IPS-NIHi11 (cell line): ENCODE data around the gene MFN2.
"Not testable (repeated sequence)": the region's sequence is repeated elsewhere in the genome, so short reads cannot be mapped to it uniquely, and the experiment has no call there.

Experiments used
- DNase-seq: peaks from one replicate; pipeline ENCODE4 v3.0.0; 2012; ENCODE audit warnings: mixed read lengths, low spot score

The MFN2 gene

GRCh38 chr1:11998636-11999035 is 18.4 kb downstream of the MFN2 start:
- no peak for DNase-seq

GRCh38 chr1:11999236-11999635 is 19.0 kb downstream of the MFN2 start:
- no peak for DNase-seq

GRCh38 chr1:12001249-12001917 is 21.1 kb downstream of the MFN2 start:
- peak; percentile 62 for DNase-seq

- DNase-seq: no peak
Observed at GRCh38 chr1:12001996-12002493, 21.8 kb downstream of the MFN2 start.

GRCh38 chr1:12003762-12004161 is 23.5 kb downstream of the MFN2 start:
- no peak for DNase-seq

GRCh38 chr1:12005488-12006166 is 25.4 kb downstream of the MFN2 start:
- DNase-seq: no peak

GRCh38 chr1:12006167-12006921 is 26.1 kb downstream of the MFN2 start:
- DNase-seq: no peak

GRCh38 chr1:12007204-12007603 is 27.0 kb downstream of the MFN2 start:
- DNase-seq: no peak

- DNase-seq: not testable (repeated sequence)
Observed at GRCh38 chr1:12008355-12008754, 28.1 kb downstream of the MFN2 start.

- DNase-seq: no peak
Observed at GRCh38 chr1:12009318-12009947, 29.2 kb downstream of the MFN2 start.

GRCh38 chr1:12010746-12011570 is 30.7 kb downstream of the MFN2 start:
- DNase-seq: no peak

- DNase-seq: no peak
Observed at GRCh38 chr1:12011998-12012397, 31.8 kb downstream of the MFN2 start.

- DNase-seq: no peak
Observed at GRCh38 chr1:12012560-12013316, 32.5 kb downstream of the MFN2 start.

GRCh38 chr1:12014141-12014991 is 34.1 kb downstream of the MFN2 start:
- peak; percentile 66 for DNase-seq

- DNase-seq: no peak
Observed at GRCh38 chr1:12015001-12015491, 34.8 kb downstream of the MFN2 start.

GRCh38 chr1:12015499-12015898 is 35.3 kb downstream of the MFN2 start:
- no peak for DNase-seq

- DNase-seq: no peak
Observed at GRCh38 chr1:12016182-12016581, 35.9 kb downstream of the MFN2 start.

- DNase-seq: no peak
Observed at GRCh38 chr1:12019858-12020509, 39.7 kb downstream of the MFN2 start.

GRCh38 chr1:12021616-12022015 is 41.4 kb downstream of the MFN2 start:
- DNase-seq: no peak
